HG02678 (cell line): ENCODE measurements around the gene SPINK14.

Source experiments
- ATAC-seq: cut with Tn5 transposase; IDR thresholded peaks from one replicate; pipeline ENCODE4 v1.9.1; 2021; ENCODE audit warnings: mild to moderate bottlenecking, moderate library complexity; ENCODE audit not compliant: unreplicated experiment

Gene SPINK14

GRCh38 chr5:148168246-148168645, at the start of gene SPINK14:
SPINK14 (plus strand) TSS chr5:148168546; CDS start chr5:148169733, 1,187 bp downstream.
- no peak for ATAC-seq

- ATAC-seq, result no peak
These were observed 48.0 kb upstream of the SPINK14 start for GRCh38 chr5:148120317-148120716.

GRCh38 chr5:148125641-148126040, 42.7 kb upstream of the SPINK14 start:
- ATAC-seq, result no peak

- ATAC-seq, result no peak
These were observed 33.0 kb upstream of the SPINK14 start for GRCh38 chr5:148135091-148136048.

GRCh38 chr5:148140846-148141245, 27.5 kb upstream of the SPINK14 start:
- no peak for ATAC-seq

GRCh38 chr5:148141645-148142044, 26.7 kb upstream of the SPINK14 start:
- ATAC-seq, result no peak

GRCh38 chr5:148145916-148146315, 22.4 kb upstream of the SPINK14 start:
- ATAC-seq, result no peak

GRCh38 chr5:148146487-148146886, 21.9 kb upstream of the SPINK14 start:
- ATAC-seq, result no peak

GRCh38 chr5:148147415-148147814, 20.9 kb upstream of the SPINK14 start:
- ATAC-seq, result no peak

- no peak for ATAC-seq
These were observed 16.5 kb upstream of the SPINK14 start for GRCh38 chr5:148151872-148152271.

- ATAC-seq, result no peak
These were observed 15.6 kb upstream of the SPINK14 start for GRCh38 chr5:148152781-148153180.

GRCh38 chr5:148156609-148157008, 11.7 kb upstream of the SPINK14 start:
- ATAC-seq, result no peak

GRCh38 chr5:148162038-148162437, 6.3 kb upstream of the SPINK14 start:
- no peak for ATAC-seq

GRCh38 chr5:148163345-148163744, 5.0 kb upstream of the SPINK14 start:
- no peak for ATAC-seq

GRCh38 chr5:148166550-148167283, 1.6 kb upstream of the SPINK14 start:
- no peak for ATAC-seq

- ATAC-seq, result no peak
These were observed 4.0 kb downstream of the SPINK14 start for GRCh38 chr5:148172377-148172776.

GRCh38 chr5:148176480-148176879, 8.1 kb downstream of the SPINK14 start:
- no peak for ATAC-seq

GRCh38 chr5:148177207-148177606, 8.9 kb downstream of the SPINK14 start:
- ATAC-seq, result no peak

- peak; percentile 77 for ATAC-seq
These were observed 11.0 kb downstream of the SPINK14 start for GRCh38 chr5:148179234-148179824.

- no peak for ATAC-seq
These were observed 18.1 kb downstream of the SPINK14 start for GRCh38 chr5:148186248-148187003.

- ATAC-seq, result no peak
These were observed 22.7 kb downstream of the SPINK14 start for GRCh38 chr5:148191010-148191409.
